Measurements from ENCODE around the gene NADK. TPM values are rescaled to one million over a fixed set of nuclear protein-coding genes. Genes with fewer than 3 reads are reported as not detected.
"Not testable (repeated sequence)": the region's sequence is repeated elsewhere in the genome, so short reads cannot be mapped to it uniquely, and the experiment has no call there.

Gene NADK
- total RNA-seq, 1 experiment from 2014 or later: 36.7 TPM

DNA sequence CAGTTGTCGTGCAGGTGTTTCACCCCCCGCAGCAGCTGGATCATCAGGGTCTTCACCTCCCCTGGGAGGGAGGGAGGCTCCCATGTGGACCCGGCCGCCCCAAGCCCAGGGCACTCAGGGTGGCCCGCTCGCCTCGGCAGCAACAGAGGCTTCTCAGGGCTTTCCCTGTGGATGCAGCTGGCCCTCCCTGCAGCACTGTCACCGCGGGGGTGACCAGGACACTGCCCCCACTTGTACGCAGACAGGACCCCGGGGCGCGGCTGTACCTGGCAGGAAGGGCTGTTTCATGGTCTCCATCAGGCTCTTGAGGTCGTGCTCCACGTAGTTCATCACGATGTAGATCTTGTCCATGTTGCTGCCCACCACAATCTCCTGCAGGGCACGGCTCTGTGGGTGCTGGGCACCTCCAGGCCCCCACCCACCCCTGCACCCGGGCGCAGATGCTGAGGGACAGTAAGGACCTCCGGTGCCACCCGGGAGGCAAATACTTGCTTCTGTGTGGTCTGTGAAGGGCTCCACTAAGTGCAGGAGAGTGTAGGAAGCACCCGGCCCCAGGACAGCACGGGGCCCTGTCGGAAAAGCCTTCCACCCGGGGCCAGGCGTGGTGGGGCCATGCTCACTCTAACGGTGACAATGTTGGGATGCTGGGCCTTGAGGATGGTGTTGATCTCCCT lies 73.8 kb downstream of the NADK start:
- not testable (repeated sequence) for DNase-seq (ENCODE audit: low spot score)

DNA sequence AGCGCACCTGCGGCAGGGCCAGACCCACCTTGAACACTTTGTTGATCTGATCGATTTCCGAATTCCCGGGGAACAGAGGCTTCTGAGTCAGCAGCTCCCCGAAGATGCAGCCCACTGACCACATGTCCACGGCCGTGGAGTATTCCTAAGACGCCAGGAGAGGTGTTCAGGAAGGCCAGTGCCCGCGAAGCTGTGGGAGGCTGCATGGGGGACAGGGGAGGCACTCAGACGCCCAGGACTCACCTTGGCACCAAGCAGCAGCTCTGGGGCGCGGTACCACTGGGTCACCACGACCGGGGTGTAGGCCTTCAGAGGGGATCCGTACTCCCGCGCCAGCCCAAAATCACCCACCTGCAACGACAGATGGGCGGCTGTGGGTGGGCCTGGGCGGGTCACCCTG lies 74.5 kb downstream of the NADK start:
- no peak for DNase-seq (ENCODE audit: low spot score)

DNA sequence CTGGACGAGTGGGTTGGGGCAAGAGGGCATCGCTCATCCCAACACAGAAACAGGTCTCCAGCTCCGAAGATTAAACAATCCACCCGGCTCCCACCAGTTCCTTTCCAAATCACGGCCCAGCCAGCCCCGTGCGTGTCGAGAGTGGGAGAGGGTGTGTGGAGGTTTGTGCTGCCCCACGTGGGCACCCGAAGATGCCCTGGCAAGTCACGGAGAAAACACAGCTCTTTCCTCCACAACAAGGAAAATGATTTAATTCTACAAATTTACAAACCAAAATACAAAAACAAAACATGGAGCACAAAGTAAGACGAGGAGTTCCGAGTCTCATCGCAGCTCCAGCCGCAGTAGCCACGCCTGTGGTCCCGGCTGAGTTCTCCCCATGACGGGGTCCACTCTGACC lies 75.8 kb downstream of the NADK start:
- not testable (repeated sequence) for DNase-seq (ENCODE audit: low spot score)

Other genes with a start within 250 kb of the NADK start
- not detected in 2 replicates for gene TMEM240, start 237.8 kb downstream of the NADK start, total RNA-seq (2014; rRNA removed; shearing (Covaris generic))
- gene SSU72, start 203.6 kb downstream of the NADK start, total RNA-seq (2014; rRNA removed; shearing (Covaris generic)): 83.4 and 130 TPM in 2 replicates
- 0.85 and 1.2 TPM in 2 replicates for gene FNDC10, start 178.3 kb downstream of the NADK start, total RNA-seq (2014; rRNA removed; shearing (Covaris generic))
- 11.8 and 18.5 TPM in 2 replicates for gene MIB2, start 163.0 kb downstream of the NADK start, total RNA-seq (2014; rRNA removed; shearing (Covaris generic))
- gene MMP23B, start 146.3 kb downstream of the NADK start, total RNA-seq (2014; rRNA removed; shearing (Covaris generic)): not detected in 2 replicates
- 4.7 and 10.4 TPM in 2 replicates for gene CDK11B, start 119.5 kb downstream of the NADK start, total RNA-seq (2014; rRNA removed; shearing (Covaris generic))
- gene SLC35E2B, start 85.7 kb downstream of the NADK start, total RNA-seq (2014; rRNA removed; shearing (Covaris generic)): 18.5 and 20.1 TPM in 2 replicates
- gene CDK11A, start 54.1 kb downstream of the NADK start, total RNA-seq (2014; rRNA removed; shearing (Covaris generic)): 3.8 and 7.0 TPM in 2 replicates
- 75.8 and 79.8 TPM in 2 replicates for gene GNB1, start 112.6 kb upstream of the NADK start, total RNA-seq (2014; rRNA removed; shearing (Covaris generic))
- not detected in 2 replicates for gene CALML6, start 136.8 kb upstream of the NADK start, total RNA-seq (2014; rRNA removed; shearing (Covaris generic))
- 0.29 and 1.3 TPM in 2 replicates for gene TMEM52, start 140.8 kb upstream of the NADK start, total RNA-seq (2014; rRNA removed; shearing (Covaris generic))
- not detected in 2 replicates for gene CFAP74, start 225.3 kb upstream of the NADK start, total RNA-seq (2014; rRNA removed; shearing (Covaris generic))
- gene GABRD, start 240.9 kb upstream of the NADK start, total RNA-seq (2014; rRNA removed; shearing (Covaris generic)): 2.1 TPM in 2 replicates

Data from H4 (cell line).